DMS53 treated with DMSO at 0.1 percent for 48 hours (cell line): ENCODE data around the gene PM20D2.

Source experiments
- DNase-seq: peaks from one replicate; lab custom pipeline; 2025; ENCODE audit not compliant: unreplicated experiment; lab: John Stamatoyannopoulos, UW

The PM20D2 gene

DNA sequence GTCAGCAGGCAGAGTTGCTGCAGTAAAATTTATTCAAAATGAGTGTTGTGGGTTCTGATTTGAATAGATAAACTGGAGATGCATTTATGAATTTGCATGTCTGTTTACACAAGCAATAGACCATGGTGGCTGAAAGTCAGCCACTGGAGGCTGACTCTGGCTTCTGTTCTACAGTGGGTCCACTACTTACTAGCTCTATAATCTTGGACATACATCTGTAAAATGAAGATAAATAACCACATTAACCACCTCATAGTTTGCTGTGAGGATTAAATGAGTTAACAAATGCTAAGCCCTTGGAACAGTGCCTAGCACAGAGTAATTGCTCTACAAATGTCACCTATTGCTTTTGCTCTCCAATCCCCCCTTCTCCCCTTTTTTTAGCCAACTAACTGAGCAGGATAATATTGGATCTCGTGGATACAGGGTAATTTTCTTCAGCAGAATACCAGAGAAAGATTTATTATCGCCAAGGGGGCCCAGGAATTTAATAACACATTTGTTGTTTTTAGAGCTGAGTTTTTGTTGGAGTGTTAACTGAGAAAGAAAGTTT, 1.4 kb upstream of the PM20D2 start:
- DNase-seq: peak; percentile 22

GRCh38 chr6:89145091-89145955, 532 bp upstream of the PM20D2 start:
- DNase-seq: no peak

- no peak for DNase-seq
Measured at GRCh38 chr6:89146718-89147700, 1.2 kb downstream of the PM20D2 start.

DNA sequence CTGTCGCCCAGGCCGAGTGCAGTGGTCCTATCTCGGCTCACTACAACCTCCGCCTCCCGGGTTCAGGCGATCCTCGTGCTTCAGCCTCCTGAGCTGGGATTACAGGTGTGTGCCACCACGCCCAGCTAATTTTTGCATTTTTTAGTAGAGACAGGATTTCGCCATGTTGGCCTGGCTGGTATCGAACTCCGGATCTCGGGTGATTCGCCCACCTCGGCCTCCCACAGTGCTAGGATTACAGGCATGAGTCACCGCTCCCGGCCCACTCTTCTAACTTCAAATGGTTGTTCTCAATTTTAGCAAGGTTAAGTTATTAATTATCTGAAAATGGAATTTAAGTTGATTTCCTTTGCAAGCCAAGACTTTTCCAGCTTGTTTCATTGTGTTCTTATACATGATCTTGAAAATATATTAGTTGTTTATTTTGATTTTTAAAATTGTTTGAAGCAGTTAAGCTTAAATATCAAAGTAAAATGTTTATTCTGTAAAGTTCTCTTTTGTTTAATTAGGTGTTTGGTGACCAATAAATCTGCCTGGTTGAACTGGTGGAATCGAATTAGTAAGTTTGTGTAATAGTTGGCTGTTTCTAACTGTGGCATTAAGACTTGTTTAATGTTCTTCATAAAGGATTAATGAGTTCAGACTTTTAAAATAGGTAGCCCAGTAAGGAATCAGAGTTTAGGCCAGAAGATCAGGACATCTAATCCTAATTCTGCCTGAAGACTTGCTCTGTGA, 2.3 kb downstream of the PM20D2 start:
- no peak for DNase-seq

DNA sequence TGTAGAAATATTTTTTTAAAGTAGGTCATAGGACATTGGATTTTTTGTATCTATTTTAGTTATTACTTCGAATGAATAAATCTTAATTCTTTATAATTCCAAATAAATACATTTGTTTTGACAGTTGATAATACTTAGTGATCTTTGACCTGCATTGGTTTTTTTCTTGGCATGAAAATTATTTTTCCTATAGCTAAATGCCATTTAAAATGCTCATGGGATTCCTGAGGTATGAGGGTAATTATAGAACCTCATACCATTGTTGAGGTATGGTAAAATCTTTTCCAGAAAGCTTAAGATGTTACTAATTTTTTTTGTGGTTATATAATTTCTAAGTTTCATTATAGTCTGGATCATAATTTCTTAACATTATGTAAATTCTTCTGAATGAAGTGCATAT, 8.3 kb downstream of the PM20D2 start:
- DNase-seq: no peak

GRCh38 chr6:89160331-89161092, 14.7 kb downstream of the PM20D2 start:
- no peak for DNase-seq

- no peak for DNase-seq
Measured at GRCh38 chr6:89161326-89162046, 15.6 kb downstream of the PM20D2 start.

DNA sequence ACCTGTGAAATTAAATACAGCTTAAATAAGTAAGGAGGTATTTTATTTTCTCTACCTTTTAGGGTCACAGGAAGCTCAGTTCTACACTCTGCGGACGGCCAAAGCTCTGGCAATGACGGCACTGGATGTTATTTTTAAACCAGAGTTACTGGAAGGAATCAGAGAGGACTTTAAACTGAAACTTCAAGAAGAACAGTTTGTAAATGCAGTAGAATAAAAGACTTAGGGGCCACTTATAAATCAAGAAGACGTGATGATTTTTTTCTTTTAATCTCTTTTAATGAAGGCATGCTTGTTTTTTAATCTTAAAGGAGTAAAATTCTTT, 16.2 kb downstream of the PM20D2 start:
- no peak for DNase-seq

DNA sequence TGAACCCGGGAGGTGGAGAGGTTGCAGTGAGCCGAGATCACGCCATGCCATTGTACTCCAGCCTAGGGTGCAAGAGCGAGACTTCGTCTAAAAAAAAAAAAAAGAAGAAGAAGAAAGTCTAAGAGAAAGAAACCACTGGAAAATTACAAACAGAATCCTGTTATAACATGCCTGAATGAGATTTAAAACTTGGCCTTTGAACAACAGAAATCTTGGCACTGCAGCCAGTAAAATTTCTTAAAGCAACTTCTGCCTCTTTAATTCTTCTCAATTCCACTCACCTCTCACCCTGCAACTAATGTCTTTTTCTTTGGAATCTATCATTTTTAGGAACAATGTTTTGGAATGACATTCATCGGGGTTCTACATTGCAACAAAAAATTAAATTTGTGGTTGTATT, 26.3 kb downstream of the PM20D2 start:
- DNase-seq: no peak

DNA sequence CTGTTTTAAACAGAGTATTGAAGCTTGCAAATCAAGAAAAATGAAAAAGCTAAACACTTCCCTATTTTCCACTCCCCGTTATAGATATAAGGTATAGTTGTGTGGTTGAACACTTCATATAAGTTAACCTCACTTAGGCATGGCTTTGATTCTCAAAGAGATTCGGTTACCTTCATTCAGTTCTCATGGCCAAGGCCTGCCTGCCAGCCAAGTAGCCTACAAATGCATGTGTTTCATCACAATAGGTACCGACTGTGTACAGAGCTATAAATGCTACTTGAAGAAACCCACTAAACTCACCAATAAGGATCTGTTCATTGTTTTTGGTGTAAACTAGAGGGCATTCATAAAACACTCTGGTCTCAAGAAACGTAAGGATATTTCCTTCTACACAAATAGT, 27.8 kb downstream of the PM20D2 start:
- DNase-seq: no peak

DNA sequence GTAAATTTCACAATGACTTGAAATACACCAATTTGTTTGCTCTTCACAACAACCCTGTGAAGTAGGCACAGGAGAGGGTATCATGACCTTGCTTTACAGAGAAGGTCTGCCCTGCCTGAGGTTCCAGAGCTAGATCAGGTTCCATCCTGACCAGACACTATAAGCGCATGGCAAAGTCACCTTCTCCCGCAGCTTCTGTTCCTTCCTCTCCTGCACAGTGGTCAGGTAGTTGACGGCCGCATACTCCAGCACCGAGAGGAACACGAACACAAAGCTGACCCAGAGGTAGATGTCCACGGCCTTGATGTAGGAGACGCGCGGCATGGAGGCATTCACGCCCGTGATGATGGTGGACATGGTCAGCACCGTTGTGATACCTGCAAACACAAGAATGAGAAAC, 34.3 kb downstream of the PM20D2 start:
- no peak for DNase-seq

- no peak for DNase-seq
Measured at GRCh38 chr6:89180971-89181370, 35.1 kb downstream of the PM20D2 start.

GRCh38 chr6:89183294-89183693, 37.4 kb downstream of the PM20D2 start:
- no peak for DNase-seq

GRCh38 chr6:89184344-89184743, 38.5 kb downstream of the PM20D2 start:
- DNase-seq: no peak

DNA sequence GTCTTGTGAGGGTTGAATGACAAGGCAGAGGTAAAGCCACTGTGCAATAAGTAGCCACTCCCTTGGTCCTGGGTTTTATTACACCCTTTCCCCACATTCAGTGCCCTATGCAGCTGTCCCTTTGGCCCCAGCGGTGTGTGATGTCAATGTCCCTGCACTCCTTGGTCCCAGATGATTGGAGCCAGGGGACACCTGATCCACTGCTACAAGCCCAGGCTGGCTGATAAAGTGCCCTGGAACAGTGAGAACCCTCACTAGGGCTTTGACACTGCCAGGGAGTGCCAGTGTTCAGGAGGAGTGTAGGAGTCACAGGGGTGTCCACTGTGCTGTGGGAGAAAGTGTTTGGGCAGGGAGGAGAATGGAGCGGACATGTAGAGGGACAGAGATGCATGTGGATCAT, 40.9 kb downstream of the PM20D2 start:
- no peak for DNase-seq

- DNase-seq: no peak
Measured at GRCh38 chr6:89187504-89187903, 41.6 kb downstream of the PM20D2 start.

DNA sequence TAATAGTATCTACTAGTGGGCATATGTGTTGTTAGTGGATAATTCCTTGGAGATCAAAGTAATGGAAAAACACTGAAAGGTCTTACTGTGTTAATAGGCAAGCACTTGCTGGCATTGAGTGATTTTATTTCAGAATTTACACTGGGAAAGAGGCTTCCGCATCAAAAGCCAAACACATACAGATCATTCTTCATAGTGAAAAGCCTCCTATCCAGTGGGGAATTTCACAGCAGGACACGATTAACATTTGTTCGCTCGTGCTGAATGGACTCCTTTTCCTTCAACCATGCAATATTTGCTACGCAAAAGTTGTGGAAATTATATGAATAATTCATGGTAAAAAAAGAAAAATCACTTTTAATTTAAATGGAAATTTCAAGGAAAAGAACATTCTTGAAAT, 44.9 kb downstream of the PM20D2 start:
- no peak for DNase-seq

DNA sequence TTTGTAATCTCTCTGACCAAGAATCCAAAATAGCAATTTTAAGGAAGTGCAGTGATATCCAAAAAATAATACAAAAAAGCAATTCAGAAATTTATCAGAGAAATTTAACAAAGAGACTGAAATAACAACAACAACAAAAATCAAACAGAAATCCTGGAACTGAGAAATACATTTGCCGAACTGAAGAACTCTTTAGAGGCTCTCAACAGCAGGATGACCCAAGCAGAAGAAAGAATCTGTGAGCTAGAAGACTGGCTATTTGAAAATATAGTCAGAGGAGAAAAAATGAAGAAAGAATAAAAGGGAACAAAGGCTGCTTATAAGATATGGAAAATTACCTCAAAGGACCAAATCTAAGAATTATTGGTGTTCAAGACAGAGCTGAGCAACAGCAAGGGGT, 48.7 kb downstream of the PM20D2 start:
- DNase-seq: no peak

DNA sequence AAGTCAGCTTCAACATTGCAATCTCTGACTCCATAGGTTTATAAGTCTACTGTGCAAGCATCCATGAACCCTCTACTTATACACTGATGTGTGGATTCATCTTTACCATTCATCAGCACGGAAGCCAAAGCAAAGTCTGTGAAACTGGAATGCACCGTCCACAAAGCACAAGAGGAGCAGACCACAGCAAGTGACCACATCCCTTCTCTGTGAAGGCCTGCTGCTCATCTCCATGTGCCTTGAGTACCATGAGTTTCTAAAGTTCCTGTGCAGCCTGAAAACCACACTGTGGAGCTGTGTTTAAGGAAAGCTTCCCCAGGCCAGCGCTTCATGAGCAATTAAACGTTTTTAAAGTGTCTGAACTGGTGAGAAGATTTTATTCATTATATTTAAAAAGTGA, 51.3 kb downstream of the PM20D2 start:
- DNase-seq: no peak

GRCh38 chr6:89198235-89198634, 52.4 kb downstream of the PM20D2 start:
- DNase-seq: no peak
